Kasumi-1 (cell line): Measurements from ENCODE around the gene PEX5L.

Experiments used
- DNase-seq, 2 experiments: peaks; one replicate each; lab custom pipeline; 2025; lab: John Stamatoyannopoulos, UW

The PEX5L gene

GRCh38 chr3:179775416-179776122 is 261.2 kb downstream of the PEX5L start:
- no peak for DNase-seq

- DNase-seq: no peak
Measured at GRCh38 chr3:179772297-179772696, 264.4 kb downstream of the PEX5L start.

- DNase-seq: peak; percentile 9 to 10
Measured at GRCh38 chr3:179771797-179772196, 264.9 kb downstream of the PEX5L start.

- no peak for DNase-seq
Measured at GRCh38 chr3:179769411-179770247, 267.1 kb downstream of the PEX5L start.

GRCh38 chr3:179768080-179768479 is 268.7 kb downstream of the PEX5L start:
- peak; percentile 17 to 46 for DNase-seq

GRCh38 chr3:179766416-179767133 is 270.2 kb downstream of the PEX5L start:
- DNase-seq: no peak

- no peak for DNase-seq
Measured at GRCh38 chr3:179765396-179765795, 271.3 kb downstream of the PEX5L start.

GRCh38 chr3:179760944-179761343 is 275.8 kb downstream of the PEX5L start:
- peak; percentile 80 to 81 for DNase-seq

- DNase-seq: peak; percentile 46 to 66
Measured at GRCh38 chr3:179750720-179751328, 285.9 kb downstream of the PEX5L start.

- no peak for DNase-seq
Measured at GRCh38 chr3:179745716-179746115, 291.0 kb downstream of the PEX5L start.

GRCh38 chr3:179745079-179745478 is 291.7 kb downstream of the PEX5L start:
- no peak for DNase-seq
